Loucy (cell line): ENCODE data around the gene NEDD4L.

Source experiments
- H2AFZ ChIP-seq: fragments of 200-600 bp; sonication (generic); 2 replicates; pipeline ENCODE4 v1.6.0; 2016; ENCODE audit warnings: antibody characterized with exemption, mild to moderate bottlenecking, low read length, moderate library complexity
- H3F3A ChIP-seq: fragments of 200-600 bp; 2 replicates; pipeline ENCODE4 v1.6.0; 2016; ENCODE audit warnings: antibody characterized with exemption, low read depth, mild to moderate bottlenecking
- H3K27me3 ChIP-seq: fragments of 200-600 bp; sonication (generic); 2 replicates; pipeline ENCODE4 v1.6.1; 2014; ENCODE audit warnings: low read length, mild to moderate bottlenecking; ENCODE audit not compliant: insufficient read depth, poor library complexity, severe bottlenecking
- H3K36me3 ChIP-seq: fragments of 200-600 bp; sonication (generic); 2 replicates; pipeline ENCODE4 v1.6.1; 2016; ENCODE audit warnings: low read length; ENCODE audit not compliant: insufficient read depth
- H3K4me1 ChIP-seq: fragments of 200-600 bp; sonication (generic); 2 replicates; pipeline ENCODE4 v1.5.1; 2014; ENCODE audit warnings: low read length, mild to moderate bottlenecking; ENCODE audit not compliant: insufficient read depth, poor library complexity, severe bottlenecking
- H3K4me2 ChIP-seq: fragments of 200-600 bp; sonication (generic); 2 replicates; pipeline ENCODE4 v1.6.0; 2014; ENCODE audit warnings: antibody characterized with exemption, low read length, low read depth, mild to moderate bottlenecking; ENCODE audit not compliant: poor library complexity, severe bottlenecking
- H3K4me3 ChIP-seq: fragments of 200-600 bp; sonication (generic); 2 replicates; pipeline ENCODE4 v1.5.1; 2014; ENCODE audit warnings: low read length, mild to moderate bottlenecking, mixed read lengths; ENCODE audit not compliant: poor library complexity, severe bottlenecking
- H3K79me2 ChIP-seq: fragments of 200-600 bp; sonication (generic); 2 replicates; pipeline ENCODE4 v1.6.1; 2014; ENCODE audit warnings: low read length; ENCODE audit not compliant: insufficient read depth
- H3K9ac ChIP-seq: fragments of 200-600 bp; sonication (generic); 2 replicates; pipeline ENCODE4 v1.6.0; 2014; ENCODE audit warnings: mild to moderate bottlenecking, low read depth, low read length, moderate library complexity; ENCODE audit not compliant: poor library complexity, severe bottlenecking
- H3K9me2 ChIP-seq: fragments of 200-600 bp; sonication (generic); replicated peaks from 2 replicates; pipeline ENCODE4 v1.6.1; 2016; ENCODE audit warnings: low read depth, low read length, mixed read lengths
- H3K9me3 ChIP-seq: fragments of 200-600 bp; sonication (generic); 2 replicates; pipeline ENCODE4 v1.6.1; 2014; ENCODE audit warnings: mild to moderate bottlenecking, antibody characterized with exemption, low read length, low read depth; ENCODE audit not compliant: insufficient read depth
- H4K20me1 ChIP-seq: fragments of 200-600 bp; sonication (generic); 2 replicates; pipeline ENCODE4 v1.6.0; 2014; ENCODE audit warnings: antibody characterized with exemption, low read length, mild to moderate bottlenecking; ENCODE audit not compliant: insufficient read depth, poor library complexity, severe bottlenecking
- CTCF ChIP-seq: fragments of 200-600 bp; sonication (generic); conservative IDR thresholded peaks from 2 replicates; pipeline ENCODE4 v1.5.1; 2014; ENCODE audit warnings: mild to moderate bottlenecking, antibody characterized with exemption, low read length
- EZH2phosphoT487 ChIP-seq: fragments of 200-600 bp; IDR thresholded peaks from 2 replicates; pipeline ENCODE4 v1.6.1; 2018; ENCODE audit warnings: antibody characterized with exemption, mild to moderate bottlenecking, moderate library complexity, borderline replicate concordance

NEDD4L gene

GRCh38 chr18:58319719-58320118 is 275.7 kb downstream of the NEDD4L start:
- no peaks in the 10 kb centered on the region for H3F3A ChIP-seq
- H3K4me3 ChIP-seq: no peak overlapping the region
- TF ChIP-seq EZH2phosphoT487 (no peak), CTCF (no peak)
- no peak overlapping the region for H2AFZ ChIP-seq
- no peaks in the 10 kb centered on the region for H4K20me1 ChIP-seq
- no peaks in the 10 kb centered on the region for H3K79me2 ChIP-seq
- H3K36me3 ChIP-seq: peaks cover 4% of the 10 kb centered on the region; the same call in 1 of the 2 replicates
- H3K27me3 ChIP-seq: no peaks in the 10 kb centered on the region
- H3K9ac ChIP-seq: no peak overlapping the region
- no peaks in the 10 kb centered on the region for H3K4me1 ChIP-seq
- H3K4me2 ChIP-seq: no peak overlapping the region
- H3K9me2 ChIP-seq: no peaks in the 10 kb centered on the region
- no peaks in the 10 kb centered on the region for H3K9me3 ChIP-seq

- Histone ChIP-seq H3K9me3 (no peaks in the 10 kb centered on the region), H3K9ac (no peak overlapping the region), H3K9me2 (no peaks in the 10 kb centered on the region), H2AFZ (no peak overlapping the region), H3K4me2 (no peak overlapping the region), H3K79me2 (no peaks in the 10 kb centered on the region), H3K36me3 (peaks cover 8% of the 10 kb centered on the region; the same call in 1 of the 2 replicates), H3F3A (no peaks in the 10 kb centered on the region), H3K27me3 (no peaks in the 10 kb centered on the region), H3K4me1 (no peaks in the 10 kb centered on the region), H3K4me3 (no peak overlapping the region), H4K20me1 (no peaks in the 10 kb centered on the region)
- TF ChIP-seq CTCF (no peak), EZH2phosphoT487 (no peak)
These were observed 277.0 kb downstream of the NEDD4L start for GRCh38 chr18:58320907-58321561.

- Histone ChIP-seq H3K9me3 (no peaks in the 10 kb centered on the region), H4K20me1 (no peaks in the 10 kb centered on the region), H3K36me3 (peaks cover 8% of the 10 kb centered on the region; the same call in 1 of the 2 replicates), H3K9ac (no peak overlapping the region), H3K27me3 (no peaks in the 10 kb centered on the region), H2AFZ (no peak overlapping the region), H3K4me2 (no peak overlapping the region), H3K79me2 (no peaks in the 10 kb centered on the region), H3K9me2 (no peaks in the 10 kb centered on the region), H3K4me3 (no peak overlapping the region), H3K4me1 (no peaks in the 10 kb centered on the region), H3F3A (no peaks in the 10 kb centered on the region)
- TF ChIP-seq CTCF: peak; percentile 64
- TF ChIP-seq EZH2phosphoT487: no peak
These were observed 278.0 kb downstream of the NEDD4L start for GRCh38 chr18:58321986-58322385.
